K562 (cell line): ENCODE data around the gene PTPRE. TPM values are rescaled to one million over a fixed set of nuclear protein-coding genes. Genes with fewer than 3 reads are reported as not detected.

Experiments used
- ATAC-seq: fragments of 200-7000 bp; cut with Tn5 transposase; 3 replicates; pipeline ENCODE4 v1.9.1; 2020; ENCODE audit warnings: moderate library complexity
- BruUV-seq: library from RNA; stranded (reverse); fragments of 400-500 nt; replicated peaks from 2 replicates; lab custom pipeline; 2021; lab: Mats Ljungman, UMichigan
- CTCF ChIA-PET: fragments of 300-600 bp; formaldehyde crosslinking; extraction: SDS; loops from one replicate; lab custom pipeline; 2021; ENCODE audit warnings: low intra/inter-chr PET ratio; lab: Yijun Ruan, JAX
- POLR2A ChIA-PET: fragments of 300-600, 350-650 bp; sonication (Branson Sonifier 250); formaldehyde crosslinking; extraction: SDS; loops from one replicate; lab custom pipeline; 2021; ENCODE audit warnings: antibody characterized with exemption, inconsistent platforms; lab: Yijun Ruan, JAX
- DNase-seq, 4 experiments: peaks; one replicate each; pipeline versions ENCODE4 v3.0.0 to v3.0.0-alpha.2; 2011 to 2018; ENCODE audit warnings: low spot score in 3 of 4, mixed read lengths in 3 of 4; ENCODE audit errors: extremely low read depth in 1 of 4
- FAIRE-seq: peaks from 2 replicates; lab custom pipeline; 2011; peaks lifted over from hg19 to GRCh38; lab: Jason Lieb, UNC
- H2AFZ ChIP-seq: 2 replicates; pipeline ENCODE4 v1.6.0; 2011; ENCODE audit warnings: low read depth, low read length, control low read depth, inconsistent platforms
- H3K27ac ChIP-seq: fragments of 200-600 bp; 3 replicates; pipeline ENCODE4 v1.8.0; 2011; ENCODE audit warnings: low read depth, mild to moderate bottlenecking, control low read depth, inconsistent platforms, low read length, moderate library complexity, mixed read lengths; ENCODE audit errors: extremely low read depth
- H3K27me3 ChIP-seq, 2 experiments: fragments of 300-600 bp in 1 of 2; 2 replicates in 1 of 2; 3 replicates in 1 of 2; pipeline versions ENCODE4 v1.6.0 to v1.8.0; 2011; ENCODE audit warnings: inconsistent platforms in 2 of 2, low read length in 2 of 2, mild to moderate bottlenecking in 1 of 2, mixed read lengths in 1 of 2, moderate library complexity in 1 of 2; ENCODE audit not compliant: control insufficient read depth in 2 of 2, insufficient read depth in 2 of 2
- H3K36me3 ChIP-seq: fragments of 300-600 bp; 3 replicates; pipeline ENCODE4 v1.8.0; 2011; ENCODE audit warnings: mild to moderate bottlenecking, low read length, inconsistent platforms; ENCODE audit not compliant: control insufficient read depth, insufficient read depth
- H3K4me1 ChIP-seq, 2 experiments: fragments of 200-600 bp in 1 of 2; replicated peaks in 1 of 2; 2 replicates in 1 of 2; 3 replicates in 1 of 2; pipeline versions ENCODE4 v1.5.1 to v1.8.0; 2011; ENCODE audit warnings: inconsistent platforms in 2 of 2, low read length in 2 of 2, mild to moderate bottlenecking in 1 of 2, mixed read lengths in 1 of 2, moderate library complexity in 1 of 2; ENCODE audit not compliant: control insufficient read depth in 2 of 2, insufficient read depth in 2 of 2
- H3K4me2 ChIP-seq: 2 replicates; pipeline ENCODE4 v1.6.1; 2011; ENCODE audit warnings: low read length, control low read depth, inconsistent platforms, mixed read lengths; ENCODE audit not compliant: insufficient read depth
- H3K4me3 ChIP-seq: fragments of 200-600 bp; sonication (generic), shearing (Covaris generic); 2 replicates; pipeline ENCODE4 v1.5.1; 2016; ENCODE audit warnings: control low read depth, inconsistent platforms
- H3K79me2 ChIP-seq: fragments of 200-600 bp; 3 replicates; pipeline ENCODE4 v1.8.0; 2011; ENCODE audit warnings: low read length, inconsistent platforms; ENCODE audit not compliant: control insufficient read depth, insufficient read depth
- H3K9ac ChIP-seq, 2 experiments: 2 replicates each; pipeline versions ENCODE4 v1.6.0 to v1.6.1; 2011; ENCODE audit warnings: low read depth in 2 of 2, low read length in 2 of 2, control low read depth in 1 of 2, inconsistent platforms in 1 of 2, mild to moderate bottlenecking in 1 of 2, mixed read lengths in 1 of 2; ENCODE audit not compliant: insufficient read depth in 1 of 2
- H3K9me1 ChIP-seq: one replicate; pipeline ENCODE4 v1.6.0; 2011; ENCODE audit warnings: inconsistent platforms, mild to moderate bottlenecking, low read length, moderate library complexity; ENCODE audit not compliant: control insufficient read depth, insufficient read depth
- H3K9me3 ChIP-seq: replicated peaks from 2 replicates; pipeline ENCODE4 v1.5.1; 2011; ENCODE audit warnings: low read depth, low read length, inconsistent platforms; ENCODE audit not compliant: control insufficient read depth, insufficient read depth
- H4K20me1 ChIP-seq: replicated peaks from 2 replicates; pipeline ENCODE4 v1.6.1; 2011; ENCODE audit warnings: low read length, inconsistent platforms, mixed read lengths; ENCODE audit not compliant: control insufficient read depth, insufficient read depth
- CBX2 ChIP-seq: fragments of 200-600 bp; sonication (generic); IDR thresholded peaks from one replicate; pipeline ENCODE4 v1.6.1; 2012; ENCODE audit warnings: mild to moderate bottlenecking, low read length, inconsistent platforms; ENCODE audit not compliant: insufficient read depth, poor library complexity, severe bottlenecking
- DIDO1 ChIP-seq: fragments of 450-650 bp; IDR thresholded peaks from 2 replicates; pipeline ENCODE4 v1.6.1; 2016; ENCODE audit warnings: low read depth, missing biosample characterization, missing genetic modification characterization
- GTF2E2 ChIP-seq: fragments of 200-800 bp; sonication (Bioruptor generic); IDR thresholded peaks from 2 replicates; pipeline ENCODE4 v1.6.1; 2016; ENCODE audit warnings: missing genetic modification characterization, missing compliant biosample characterization
- WGBS: fragments of 100-300 bp; shearing (Covaris generic); methylation state at CpG from one replicate; pipeline ENCODE4 v1.1.6; 2016; ENCODE audit warnings: low coverage, mixed read lengths; ENCODE audit not compliant: insufficient coverage; ENCODE audit errors: missing lambda C conversion rate; 5-methylcytosine and 5-hydroxymethylcytosine counted together
- in situ Hi-C: fragments of 300-500 bp; cut with MboI; formaldehyde crosslinking; loops from 4 replicates; pipeline ENCODE4 v1.15.0; 2018; ENCODE audit warnings: inconsistent platforms, mixed read lengths
- intact Hi-C: fragments of 100-400 bp; cut with micrococcal nuclease; formaldehyde crosslinking; loops from 2 replicates; pipeline ENCODE4 v1.14.2; 2022
- polyA plus RNA-seq, 8 experiments: library from polyadenylated mRNA; depleted of rRNA in 4 of 8; stranded (reverse) in 5 of 8; unstranded in 3 of 8; fragments of >200 nt; fragmentation: Nextera tagmentation in 2 of 8; fragmentation: Illumina TruSeq in 1 of 8; extraction: Ambion mirVana in 2 of 8; extraction: Trizol in 1 of 8; gene quantifications; 2 replicates each; pipeline versions ENCODE4 v1.2.1 to v1.2.3, GENCODE V29; 2011 to 2014; ENCODE audit warnings: inconsistent platforms in 1 of 8, missing spikeins in 1 of 8
- total RNA-seq, 7 experiments: library from RNA; depleted of rRNA in 6 of 7; stranded (reverse); fragments of >200 nt in 6 of 7; fragmentation: Illumina TruSeq in 2 of 7; extraction: Trizol in 2 of 7; gene quantifications; 2 replicates each; pipeline versions ENCODE4 v1.2.1 to v1.2.3, GENCODE V29; 2011 to 2021; ENCODE audit warnings: low replicate concordance in 1 of 7
- TF ChIP-seq, protein P1 (sequence below): fragments of 450-650 bp; IDR thresholded peaks from 2 replicates; pipeline ENCODE4 v1.6.1; 2016; ENCODE audit warnings: antibody characterized with exemption
- TF ChIP-seq, protein P2 (sequence below), 2 experiments: fragments of 450-650 bp; IDR thresholded peaks; 2 replicates each; pipeline ENCODE4 v1.6.1; 2016; ENCODE audit warnings: mild to moderate bottlenecking in 2 of 2, borderline replicate concordance in 1 of 2, low read depth in 1 of 2, moderate library complexity in 1 of 2
- TF ChIP-seq, protein P3 (sequence below): fragments of 250-450 bp; sonication (Bioruptor Pico); IDR thresholded peaks from 2 replicates; pipeline ENCODE4 v1.9.0; 2021; ENCODE audit warnings: mild to moderate bottlenecking, inconsistent platforms
- TF ChIP-seq, protein P4 (sequence below): fragments of 150-350 bp; conservative IDR thresholded peaks from 2 replicates; pipeline ENCODE4 v1.6.1; 2014; ENCODE audit warnings: low read length

PTPRE gene
- total and polyA plus RNA-seq, 9 of the 15 experiments (the other 6 are each of a cell fraction or from before 2014, with no cell fraction given) = 0.01 to 0.13 (median 0.04) TPM; not detected in 4

DNA sequence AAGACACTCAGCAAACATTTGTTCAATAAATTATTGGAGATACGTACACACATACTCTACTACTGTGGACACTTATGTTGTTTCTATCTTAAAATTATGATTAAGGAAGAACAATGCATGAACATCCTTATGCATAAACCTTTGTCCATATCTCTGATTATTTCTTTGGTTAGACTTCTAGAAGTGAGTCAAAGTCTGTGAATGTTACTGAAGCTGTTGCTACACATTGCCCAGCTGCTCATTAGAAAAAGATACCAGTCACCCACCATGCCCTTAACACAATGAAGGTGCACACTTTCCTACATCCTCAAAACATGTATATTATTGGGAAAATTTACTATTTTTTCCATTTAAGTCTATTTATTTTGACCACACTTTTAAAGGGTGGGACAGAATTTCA, 12.8 kb upstream of the PTPRE start:
- Histone ChIP-seq H3K4me3 (no peak overlapping the region), H2AFZ (no peak overlapping the region), H4K20me1 (no peaks in the 10 kb centered on the region), H3K9ac (no peak overlapping the region), H3K9me1 (no peaks in the 10 kb centered on the region), H3K79me2 (no peaks in the 10 kb centered on the region), H3K4me2 (no peak overlapping the region), H3K27me3 (no peaks in the 10 kb centered on the region), H3K9me3 (no peaks in the 10 kb centered on the region), H3K36me3 (no peaks in the 10 kb centered on the region), H3K4me1 (no peaks in the 10 kb centered on the region), H3K27ac (no peak overlapping the region)
- FAIRE-seq = no peak
- POLR2A ChIA-PET = no interaction called here
- WGBS = 0% methylated on average over 1 of the region's 1 CpG
- in situ Hi-C loops (no loop called here), intact Hi-C loops (no loop called here)
- CTCF ChIA-PET = no interaction called here
- no TSS peak for BruUV-seq
- no peak for DNase-seq
- no peak for ATAC-seq
- TF ChIP-seq, protein P1, sequence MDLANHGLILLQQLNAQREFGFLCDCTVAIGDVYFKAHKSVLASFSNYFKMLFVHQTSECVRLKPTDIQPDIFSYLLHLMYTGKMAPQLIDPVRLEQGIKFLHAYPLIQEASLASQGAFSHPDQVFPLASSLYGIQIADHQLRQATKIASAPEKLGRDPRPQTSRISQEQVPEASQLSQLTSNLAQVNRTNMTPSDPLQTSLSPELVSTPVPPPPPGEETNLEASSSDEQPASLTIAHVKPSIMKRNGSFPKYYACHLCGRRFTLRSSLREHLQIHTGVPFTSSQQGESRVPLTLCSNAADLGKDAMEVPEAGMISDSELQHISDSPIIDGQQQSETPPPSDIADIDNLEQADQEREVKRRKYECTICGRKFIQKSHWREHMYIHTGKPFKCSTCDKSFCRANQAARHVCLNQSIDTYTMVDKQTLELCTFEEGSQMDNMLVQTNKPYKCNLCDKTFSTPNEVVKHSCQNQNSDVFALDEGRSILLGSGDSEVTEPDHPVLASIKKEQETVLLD = no peak
- TF ChIP-seq CBX2 = no peak
- TF ChIP-seq, protein P2, sequence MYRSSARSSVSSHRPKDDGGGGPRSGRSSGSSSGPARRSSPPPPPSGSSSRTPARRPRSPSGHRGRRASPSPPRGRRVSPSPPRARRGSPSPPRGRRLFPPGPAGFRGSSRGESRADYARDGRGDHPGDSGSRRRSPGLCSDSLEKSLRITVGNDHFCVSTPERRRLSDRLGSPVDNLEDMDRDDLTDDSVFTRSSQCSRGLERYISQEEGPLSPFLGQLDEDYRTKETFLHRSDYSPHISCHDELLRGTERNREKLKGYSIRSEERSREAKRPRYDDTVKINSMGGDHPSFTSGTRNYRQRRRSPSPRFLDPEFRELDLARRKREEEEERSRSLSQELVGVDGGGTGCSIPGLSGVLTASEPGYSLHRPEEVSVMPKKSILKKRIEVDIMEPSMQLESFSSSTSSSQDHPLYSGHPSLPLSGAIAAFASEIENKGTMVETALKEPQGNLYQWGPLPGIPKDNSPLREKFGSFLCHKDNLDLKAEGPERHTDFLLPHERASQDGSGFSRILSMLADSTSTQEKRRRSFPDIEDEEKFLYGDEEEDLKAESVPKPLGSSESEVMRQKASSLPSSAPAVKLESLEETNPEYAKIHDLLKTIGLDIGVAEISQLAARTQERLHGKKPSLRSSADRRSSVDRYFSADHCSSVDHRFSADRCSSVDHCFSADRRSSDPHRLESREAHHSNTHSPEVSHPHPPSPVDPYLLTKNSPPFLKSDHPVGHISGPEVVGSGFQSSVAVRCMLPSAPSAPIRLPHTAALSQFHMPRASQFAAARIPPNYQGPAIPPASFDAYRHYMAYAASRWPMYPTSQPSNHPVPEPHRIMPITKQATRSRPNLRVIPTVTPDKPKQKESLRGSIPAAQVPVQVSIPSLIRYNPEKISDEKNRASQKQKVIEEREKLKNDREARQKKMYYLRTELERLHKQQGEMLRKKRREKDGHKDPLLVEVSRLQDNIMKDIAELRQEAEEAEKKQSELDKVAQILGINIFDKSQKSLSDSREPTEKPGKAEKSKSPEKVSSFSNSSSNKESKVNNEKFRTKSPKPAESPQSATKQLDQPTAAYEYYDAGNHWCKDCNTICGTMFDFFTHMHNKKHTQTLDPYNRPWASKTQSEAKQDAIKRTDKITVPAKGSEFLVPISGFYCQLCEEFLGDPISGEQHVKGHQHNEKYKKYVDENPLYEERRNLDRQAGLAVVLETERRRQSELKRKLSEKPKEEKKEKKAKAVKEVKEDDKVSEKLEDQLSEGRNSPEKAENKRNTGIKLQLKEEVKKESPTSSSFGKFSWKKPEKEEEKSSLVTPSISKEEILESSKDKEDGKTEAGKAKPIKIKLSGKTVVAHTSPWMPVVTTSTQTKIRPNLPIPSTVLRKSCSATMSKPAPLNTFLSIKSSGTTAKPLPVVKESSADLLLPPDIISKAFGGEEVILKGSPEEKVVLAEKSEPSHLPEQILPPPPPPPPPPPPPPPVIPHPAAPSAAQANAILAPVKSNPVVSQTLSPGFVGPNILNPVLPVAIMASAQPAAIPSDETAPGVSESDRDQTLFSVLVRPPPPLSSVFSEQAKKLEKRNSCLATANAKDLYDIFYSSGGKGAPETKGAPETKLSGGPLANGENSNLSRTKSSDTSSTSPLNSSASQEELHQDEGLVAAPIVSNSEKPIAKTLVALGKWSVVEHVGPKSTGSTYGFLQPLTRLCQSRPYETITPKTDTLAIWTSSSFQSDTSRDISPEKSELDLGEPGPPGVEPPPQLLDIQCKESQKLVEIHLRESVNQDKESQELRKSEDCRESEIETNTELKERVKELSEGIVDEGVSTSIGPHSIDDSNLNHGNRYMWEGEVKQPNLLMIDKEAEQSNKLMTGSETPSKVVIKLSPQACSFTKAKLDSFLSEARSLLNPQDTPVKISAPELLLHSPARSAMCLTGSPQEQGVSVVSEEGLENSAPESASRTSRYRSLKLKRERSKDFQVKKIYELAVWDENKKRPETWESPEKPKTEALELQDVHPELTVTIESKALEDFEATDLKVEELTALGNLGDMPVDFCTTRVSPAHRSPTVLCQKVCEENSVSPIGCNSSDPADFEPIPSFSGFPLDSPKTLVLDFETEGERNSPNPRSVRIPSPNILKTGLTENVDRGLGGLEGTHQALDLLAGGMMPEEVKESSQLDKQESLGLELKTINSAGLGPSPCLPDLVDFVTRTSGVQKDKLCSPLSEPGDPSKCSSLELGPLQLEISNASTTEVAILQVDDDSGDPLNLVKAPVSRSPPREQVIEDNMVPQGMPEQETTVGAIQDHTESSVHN (IDR thresholded peaks at IDR 0.05; ENCODE audit: borderline replicate concordance in 1 of 2, low read depth in 1 of 2) = no peak
- TF ChIP-seq DIDO1 = no peak
- no peak for TF ChIP-seq GTF2E2 (tag)
- TF ChIP-seq, protein P3, sequence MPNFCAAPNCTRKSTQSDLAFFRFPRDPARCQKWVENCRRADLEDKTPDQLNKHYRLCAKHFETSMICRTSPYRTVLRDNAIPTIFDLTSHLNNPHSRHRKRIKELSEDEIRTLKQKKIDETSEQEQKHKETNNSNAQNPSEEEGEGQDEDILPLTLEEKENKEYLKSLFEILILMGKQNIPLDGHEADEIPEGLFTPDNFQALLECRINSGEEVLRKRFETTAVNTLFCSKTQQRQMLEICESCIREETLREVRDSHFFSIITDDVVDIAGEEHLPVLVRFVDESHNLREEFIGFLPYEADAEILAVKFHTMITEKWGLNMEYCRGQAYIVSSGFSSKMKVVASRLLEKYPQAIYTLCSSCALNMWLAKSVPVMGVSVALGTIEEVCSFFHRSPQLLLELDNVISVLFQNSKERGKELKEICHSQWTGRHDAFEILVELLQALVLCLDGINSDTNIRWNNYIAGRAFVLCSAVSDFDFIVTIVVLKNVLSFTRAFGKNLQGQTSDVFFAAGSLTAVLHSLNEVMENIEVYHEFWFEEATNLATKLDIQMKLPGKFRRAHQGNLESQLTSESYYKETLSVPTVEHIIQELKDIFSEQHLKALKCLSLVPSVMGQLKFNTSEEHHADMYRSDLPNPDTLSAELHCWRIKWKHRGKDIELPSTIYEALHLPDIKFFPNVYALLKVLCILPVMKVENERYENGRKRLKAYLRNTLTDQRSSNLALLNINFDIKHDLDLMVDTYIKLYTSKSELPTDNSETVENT (CRISPR knock-in tag) = no peak
- TF ChIP-seq, protein P4, sequence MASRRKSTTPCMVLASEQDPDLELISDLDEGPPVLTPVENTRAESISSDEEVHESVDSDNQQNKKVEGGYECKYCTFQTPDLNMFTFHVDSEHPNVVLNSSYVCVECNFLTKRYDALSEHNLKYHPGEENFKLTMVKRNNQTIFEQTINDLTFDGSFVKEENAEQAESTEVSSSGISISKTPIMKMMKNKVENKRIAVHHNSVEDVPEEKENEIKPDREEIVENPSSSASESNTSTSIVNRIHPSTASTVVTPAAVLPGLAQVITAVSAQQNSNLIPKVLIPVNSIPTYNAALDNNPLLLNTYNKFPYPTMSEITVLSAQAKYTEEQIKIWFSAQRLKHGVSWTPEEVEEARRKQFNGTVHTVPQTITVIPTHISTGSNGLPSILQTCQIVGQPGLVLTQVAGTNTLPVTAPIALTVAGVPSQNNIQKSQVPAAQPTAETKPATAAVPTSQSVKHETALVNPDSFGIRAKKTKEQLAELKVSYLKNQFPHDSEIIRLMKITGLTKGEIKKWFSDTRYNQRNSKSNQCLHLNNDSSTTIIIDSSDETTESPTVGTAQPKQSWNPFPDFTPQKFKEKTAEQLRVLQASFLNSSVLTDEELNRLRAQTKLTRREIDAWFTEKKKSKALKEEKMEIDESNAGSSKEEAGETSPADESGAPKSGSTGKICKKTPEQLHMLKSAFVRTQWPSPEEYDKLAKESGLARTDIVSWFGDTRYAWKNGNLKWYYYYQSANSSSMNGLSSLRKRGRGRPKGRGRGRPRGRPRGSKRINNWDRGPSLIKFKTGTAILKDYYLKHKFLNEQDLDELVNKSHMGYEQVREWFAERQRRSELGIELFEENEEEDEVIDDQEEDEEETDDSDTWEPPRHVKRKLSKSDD = no peak
